Keratinocyte (primary cell): ENCODE results near the gene ATP2C1. TPM values are rescaled to one million over a fixed set of nuclear protein-coding genes. Genes with fewer than 3 reads are reported as not detected.

Experiments used
- DNase-seq: peaks from one replicate; pipeline ENCODE4 v3.0.0-alpha.2; 2011; ENCODE audit warnings: low read depth, missing footprints, low spot score
- FAIRE-seq: peaks from 2 replicates; lab custom pipeline; 2011; peaks lifted over from hg19 to GRCh38; lab: Jason Lieb, UNC
- H2AFZ ChIP-seq: 2 replicates; pipeline ENCODE4 v1.6.0; 2012; ENCODE audit warnings: low read length, control low read depth, inconsistent platforms; ENCODE audit not compliant: control insufficient read depth
- H3K27ac ChIP-seq: 2 replicates; pipeline ENCODE4 v1.5.1; 2011; ENCODE audit warnings: low read length; ENCODE audit not compliant: control insufficient read depth, insufficient read depth
- H3K27me3 ChIP-seq: 3 replicates; pipeline ENCODE4 v1.6.0; 2011; ENCODE audit warnings: low read length; ENCODE audit not compliant: control insufficient read depth, insufficient read depth; ENCODE audit errors: extremely low read depth
- H3K36me3 ChIP-seq, 2 experiments: 2 replicates in 1 of 2; 3 replicates in 1 of 2; pipeline ENCODE4 v1.5.1; 2011; ENCODE audit warnings: low read length in 2 of 2, mild to moderate bottlenecking in 1 of 2; ENCODE audit not compliant: control insufficient read depth in 2 of 2, insufficient read depth in 2 of 2; ENCODE audit errors: extremely low read depth in 1 of 2
- H3K4me1 ChIP-seq: 3 replicates; pipeline ENCODE4 v1.5.1; 2011; ENCODE audit warnings: low read length; ENCODE audit not compliant: control insufficient read depth, insufficient read depth; ENCODE audit errors: extremely low read depth
- H3K4me2 ChIP-seq: 3 replicates; pipeline ENCODE4 v1.6.0; 2011; ENCODE audit warnings: low read depth, low read length; ENCODE audit not compliant: control insufficient read depth, insufficient read depth; ENCODE audit errors: extremely low read depth
- H3K4me3 ChIP-seq, 3 experiments: fragments of 200-600 bp in 1 of 3; sonication (generic) in 1 of 3; 2 replicates in 2 of 3; 3 replicates in 1 of 3; pipeline ENCODE4 v1.5.1; 2011 to 2016; ENCODE audit warnings: low read length in 3 of 3, mild to moderate bottlenecking in 3 of 3, control low read depth in 2 of 3, inconsistent platforms in 1 of 3, low read depth in 1 of 3, mixed read lengths in 1 of 3, mixed run types in 1 of 3, moderate library complexity in 1 of 3; ENCODE audit not compliant: control insufficient read depth in 2 of 3, insufficient read depth in 2 of 3; ENCODE audit errors: extremely low read depth in 1 of 3
- H3K79me2 ChIP-seq: 2 replicates; pipeline ENCODE4 v1.6.0; 2012; ENCODE audit warnings: low read length; ENCODE audit not compliant: control insufficient read depth, insufficient read depth
- H3K9ac ChIP-seq: 3 replicates; pipeline ENCODE4 v1.6.0; 2011; ENCODE audit warnings: low read length; ENCODE audit not compliant: control insufficient read depth, insufficient read depth; ENCODE audit errors: extremely low read depth
- H3K9me1 ChIP-seq: 3 replicates; pipeline ENCODE4 v1.6.0; 2011; ENCODE audit warnings: low read length; ENCODE audit not compliant: control insufficient read depth, insufficient read depth; ENCODE audit errors: extremely low read depth
- H3K9me3 ChIP-seq: 2 replicates; pipeline ENCODE4 v1.5.1; 2012; ENCODE audit warnings: low read depth, low read length; ENCODE audit not compliant: control insufficient read depth
- H4K20me1 ChIP-seq: 3 replicates; pipeline ENCODE4 v1.6.0; 2011; ENCODE audit warnings: low read length; ENCODE audit not compliant: control insufficient read depth, insufficient read depth; ENCODE audit errors: extremely low read depth
- EZH2 ChIP-seq: IDR thresholded peaks from one replicate; pipeline ENCODE4 v1.6.1; 2012; ENCODE audit warnings: inconsistent platforms, mild to moderate bottlenecking, low read length, moderate library complexity
- dilution Hi-C: fragments of 300-500 bp; cut with MboI; formaldehyde crosslinking; loops from one replicate; pipeline ENCODE4 v1.7.0; 2020; ENCODE audit warnings: low sequenced_read_pairs; ENCODE audit not compliant: extremely low pct_ligation_motif_present
- polyA plus RNA-seq, 5 experiments: library from polyadenylated mRNA; depleted of rRNA in 3 of 5; stranded (reverse) in 3 of 5; stranded (forward) in 1 of 5; unstranded in 1 of 5; fragments of >200 nt; gene quantifications; 1 replicate in 1 of 5; 2 replicates in 3 of 5; 3 replicates in 1 of 5; pipeline versions ENCODE4 v1.2.1 to v1.2.3, GENCODE V29; 2011 to 2012; ENCODE audit warnings: missing spikeins in 2 of 5, low read depth in 1 of 5, low replicate concordance in 1 of 5
- small RNA-seq, 3 experiments: library from RNA; depleted of rRNA; stranded (forward); fragments of <200 nt; gene quantifications; one replicate each; pipeline ENCODE3, GENCODE V24; 2012; ENCODE audit warnings: low read depth in 3 of 3, low replicate concordance in 1 of 3; ENCODE audit not compliant: insufficient read length in 3 of 3
- TF ChIP-seq, protein P1 (sequence below), 3 experiments: IDR thresholded peaks in 1 of 3; conservative IDR thresholded peaks in 1 of 3; optimal IDR thresholded peaks in 1 of 3; 2 replicates in 2 of 3; 3 replicates in 1 of 3; pipeline versions ENCODE3 to v1.5.1; 2011; ENCODE audit warnings: low read length in 3 of 3, mild to moderate bottlenecking in 3 of 3, moderate library complexity in 2 of 3, control low read depth in 1 of 3, inconsistent platforms in 1 of 3; ENCODE audit not compliant: insufficient read depth in 2 of 3; ENCODE audit errors: extremely low read depth in 1 of 3

ATP2C1 gene
- polyA plus RNA-seq, 1 donor (not counting 4 experiments of a cell fraction or from before 2014, with no cell fraction given), result 141 TPM

GRCh38 chr3:131053043-131053859 is 159.4 kb downstream of the ATP2C1 start:
- no peaks in the 10 kb centered on the region for H3K9me3 ChIP-seq
- no peak overlapping the region for H3K4me2 ChIP-seq
- FAIRE-seq, result no peak
- no peaks in the 10 kb centered on the region for H3K79me2 ChIP-seq
- no peak overlapping the region for H3K9ac ChIP-seq
- dilution Hi-C loops, result no loop called here
- H3K36me3 ChIP-seq, result no peaks in the 10 kb centered on the region
- DNase-seq, result no peak
- H4K20me1 ChIP-seq, result no peaks in the 10 kb centered on the region
- no peaks in the 10 kb centered on the region for H3K27me3 ChIP-seq
- no peak overlapping the region for H2AFZ ChIP-seq
- H3K4me1 ChIP-seq, result no peaks in the 10 kb centered on the region
- no peak overlapping the region for H3K4me3 ChIP-seq
- H3K27ac ChIP-seq, result no peak overlapping the region
- no peaks in the 10 kb centered on the region for H3K9me1 ChIP-seq
- TF ChIP-seq, protein P1, sequence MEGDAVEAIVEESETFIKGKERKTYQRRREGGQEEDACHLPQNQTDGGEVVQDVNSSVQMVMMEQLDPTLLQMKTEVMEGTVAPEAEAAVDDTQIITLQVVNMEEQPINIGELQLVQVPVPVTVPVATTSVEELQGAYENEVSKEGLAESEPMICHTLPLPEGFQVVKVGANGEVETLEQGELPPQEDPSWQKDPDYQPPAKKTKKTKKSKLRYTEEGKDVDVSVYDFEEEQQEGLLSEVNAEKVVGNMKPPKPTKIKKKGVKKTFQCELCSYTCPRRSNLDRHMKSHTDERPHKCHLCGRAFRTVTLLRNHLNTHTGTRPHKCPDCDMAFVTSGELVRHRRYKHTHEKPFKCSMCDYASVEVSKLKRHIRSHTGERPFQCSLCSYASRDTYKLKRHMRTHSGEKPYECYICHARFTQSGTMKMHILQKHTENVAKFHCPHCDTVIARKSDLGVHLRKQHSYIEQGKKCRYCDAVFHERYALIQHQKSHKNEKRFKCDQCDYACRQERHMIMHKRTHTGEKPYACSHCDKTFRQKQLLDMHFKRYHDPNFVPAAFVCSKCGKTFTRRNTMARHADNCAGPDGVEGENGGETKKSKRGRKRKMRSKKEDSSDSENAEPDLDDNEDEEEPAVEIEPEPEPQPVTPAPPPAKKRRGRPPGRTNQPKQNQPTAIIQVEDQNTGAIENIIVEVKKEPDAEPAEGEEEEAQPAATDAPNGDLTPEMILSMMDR (optimal IDR thresholded peaks at IDR 0.05 in 1 of 3, IDR thresholded peaks at IDR 0.05 in 1 of 3, conservative IDR thresholded peaks at IDR 0.05 in 1 of 3; ENCODE audit: extremely low read depth in 1 of 3, insufficient read depth in 2 of 3, low read length in 3 of 3), result peak in 2 of 3 experiments; percentile 7 to 35
- no peak for TF ChIP-seq EZH2

Small RNAs within 50 kb of the gene (small RNA-seq; reads per million reads assigned to genes)
- gene RF00019, result 0 reads per million in 3 experiments

Other genes with a start within 250 kb of the ATP2C1 start
- gene PIK3R4, start 147.3 kb upstream of the ATP2C1 start, polyA plus RNA-seq, result 43.4 to 53.0 TPM (median 49.2 TPM) in 3 replicates
- gene ASTE1, start 132.7 kb downstream of the ATP2C1 start, polyA plus RNA-seq, result 4.3 to 5.2 TPM (median 4.6 TPM) in 3 replicates
- 6.8 to 9.4 TPM (median 8.4 TPM) in 3 replicates for gene NEK11, start 132.8 kb downstream of the ATP2C1 start, polyA plus RNA-seq